GM12874 (cell line): ENCODE measurements around the gene MPV17L2.

Source experiments
- TF ChIP-seq, protein P1 (sequence below): IDR thresholded peaks from 2 replicates; pipeline ENCODE4 v1.5.1; 2011; ENCODE audit warnings: low read depth, mild to moderate bottlenecking, control low read depth, low read length, moderate library complexity; ENCODE audit not compliant: insufficient read depth

The MPV17L2 gene

DNA sequence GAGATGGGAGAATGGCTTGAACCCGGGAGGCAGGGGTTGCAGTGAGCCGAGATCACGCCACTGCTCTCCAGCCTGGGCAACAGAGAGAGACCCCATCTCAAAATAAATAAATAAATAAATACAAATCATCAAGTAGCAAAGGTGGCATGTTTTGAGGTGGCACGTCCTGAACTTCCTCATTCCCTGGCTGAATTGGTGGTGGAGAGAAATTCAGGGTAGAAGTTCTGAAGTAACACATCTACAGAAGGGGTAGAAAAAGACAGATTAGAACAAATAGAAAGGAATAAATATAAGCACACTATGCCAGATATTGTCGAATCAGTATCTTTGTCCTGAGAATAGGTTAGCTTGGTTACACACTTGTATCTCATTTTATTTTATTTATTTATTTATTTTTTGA lies 13.1 kb upstream of the MPV17L2 start:
- TF ChIP-seq, protein P1, sequence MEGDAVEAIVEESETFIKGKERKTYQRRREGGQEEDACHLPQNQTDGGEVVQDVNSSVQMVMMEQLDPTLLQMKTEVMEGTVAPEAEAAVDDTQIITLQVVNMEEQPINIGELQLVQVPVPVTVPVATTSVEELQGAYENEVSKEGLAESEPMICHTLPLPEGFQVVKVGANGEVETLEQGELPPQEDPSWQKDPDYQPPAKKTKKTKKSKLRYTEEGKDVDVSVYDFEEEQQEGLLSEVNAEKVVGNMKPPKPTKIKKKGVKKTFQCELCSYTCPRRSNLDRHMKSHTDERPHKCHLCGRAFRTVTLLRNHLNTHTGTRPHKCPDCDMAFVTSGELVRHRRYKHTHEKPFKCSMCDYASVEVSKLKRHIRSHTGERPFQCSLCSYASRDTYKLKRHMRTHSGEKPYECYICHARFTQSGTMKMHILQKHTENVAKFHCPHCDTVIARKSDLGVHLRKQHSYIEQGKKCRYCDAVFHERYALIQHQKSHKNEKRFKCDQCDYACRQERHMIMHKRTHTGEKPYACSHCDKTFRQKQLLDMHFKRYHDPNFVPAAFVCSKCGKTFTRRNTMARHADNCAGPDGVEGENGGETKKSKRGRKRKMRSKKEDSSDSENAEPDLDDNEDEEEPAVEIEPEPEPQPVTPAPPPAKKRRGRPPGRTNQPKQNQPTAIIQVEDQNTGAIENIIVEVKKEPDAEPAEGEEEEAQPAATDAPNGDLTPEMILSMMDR = no peak

DNA sequence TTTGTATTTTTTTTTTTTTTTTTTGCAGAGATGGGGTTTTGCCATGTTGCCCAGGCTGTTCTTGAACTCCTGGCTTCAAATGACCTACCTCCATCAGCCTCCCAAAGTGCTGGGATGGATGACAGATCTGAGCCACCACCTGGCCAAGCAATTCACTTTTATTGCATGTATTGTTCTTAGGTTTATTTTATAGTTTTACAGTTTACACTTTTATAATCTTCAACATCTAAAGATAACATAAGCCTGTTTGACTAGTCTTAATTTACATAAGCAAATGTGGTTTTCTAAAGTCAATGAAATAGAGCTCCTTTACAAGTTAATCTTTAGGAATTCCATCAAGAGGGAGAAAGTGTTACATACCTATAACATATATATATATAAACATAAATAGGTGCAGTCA lies 9.5 kb upstream of the MPV17L2 start:
- TF ChIP-seq, protein P1 = no peak

DNA sequence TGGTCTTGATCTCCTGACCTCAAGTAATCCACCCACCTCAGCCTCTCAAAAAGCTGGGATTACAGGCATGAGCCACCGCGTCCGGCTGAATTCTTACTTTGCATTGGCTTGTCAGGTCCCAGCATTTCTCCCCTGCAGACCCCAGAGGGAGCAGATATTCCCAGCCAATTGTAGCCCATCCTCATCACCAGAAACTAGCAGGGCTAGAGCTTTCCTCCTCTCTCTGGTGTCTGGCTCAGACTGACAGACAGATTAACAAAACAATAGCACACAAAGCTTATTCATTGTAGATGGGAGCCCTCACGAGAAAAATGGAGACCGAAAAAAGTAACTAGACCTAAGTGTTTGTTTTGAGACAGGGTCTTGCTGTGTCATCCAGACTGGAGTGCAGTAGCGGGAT lies 7.5 kb upstream of the MPV17L2 start:
- TF ChIP-seq, protein P1 = no peak

DNA sequence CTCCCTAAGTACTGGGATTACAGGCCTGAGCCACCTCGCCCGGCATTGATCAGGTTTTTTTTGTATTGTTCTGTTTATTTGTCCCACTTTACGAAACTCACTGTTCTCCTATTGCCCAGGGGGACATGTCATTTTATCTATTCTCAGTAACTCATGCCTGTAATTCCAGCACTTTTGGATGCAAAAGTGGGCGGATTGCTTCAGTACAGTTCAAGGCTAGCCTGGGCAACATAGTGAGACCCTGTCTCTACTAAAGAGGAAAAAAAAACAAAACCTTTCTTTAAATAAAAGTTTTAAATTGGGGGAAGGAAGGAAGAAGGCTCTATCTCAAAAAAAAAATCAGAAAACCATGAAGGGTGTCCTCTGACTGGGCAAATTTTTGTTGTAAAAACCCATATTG lies 2.7 kb upstream of the MPV17L2 start:
- TF ChIP-seq, protein P1 = no peak

DNA sequence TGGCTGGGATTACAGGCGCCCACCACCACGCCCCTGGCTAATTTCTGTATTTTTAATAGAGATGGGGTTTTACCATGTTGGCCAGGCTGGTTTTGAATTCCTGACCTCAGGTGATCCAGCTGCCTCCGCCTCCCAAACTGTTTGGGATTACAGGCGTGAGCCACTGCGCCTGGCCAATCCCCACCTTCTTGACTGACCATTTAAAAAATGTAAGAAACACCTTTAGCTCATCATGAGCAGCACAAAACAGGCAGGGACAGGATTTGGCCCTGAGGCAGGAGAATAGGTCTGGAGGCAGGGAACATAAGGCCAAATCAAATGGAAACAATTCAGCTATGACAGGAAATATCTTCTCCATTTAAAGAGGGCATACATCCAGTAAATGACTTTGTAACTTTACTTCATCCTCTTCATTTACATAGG lies 1.4 kb upstream of the MPV17L2 start:
- TF ChIP-seq, protein P1 = no peak

DNA sequence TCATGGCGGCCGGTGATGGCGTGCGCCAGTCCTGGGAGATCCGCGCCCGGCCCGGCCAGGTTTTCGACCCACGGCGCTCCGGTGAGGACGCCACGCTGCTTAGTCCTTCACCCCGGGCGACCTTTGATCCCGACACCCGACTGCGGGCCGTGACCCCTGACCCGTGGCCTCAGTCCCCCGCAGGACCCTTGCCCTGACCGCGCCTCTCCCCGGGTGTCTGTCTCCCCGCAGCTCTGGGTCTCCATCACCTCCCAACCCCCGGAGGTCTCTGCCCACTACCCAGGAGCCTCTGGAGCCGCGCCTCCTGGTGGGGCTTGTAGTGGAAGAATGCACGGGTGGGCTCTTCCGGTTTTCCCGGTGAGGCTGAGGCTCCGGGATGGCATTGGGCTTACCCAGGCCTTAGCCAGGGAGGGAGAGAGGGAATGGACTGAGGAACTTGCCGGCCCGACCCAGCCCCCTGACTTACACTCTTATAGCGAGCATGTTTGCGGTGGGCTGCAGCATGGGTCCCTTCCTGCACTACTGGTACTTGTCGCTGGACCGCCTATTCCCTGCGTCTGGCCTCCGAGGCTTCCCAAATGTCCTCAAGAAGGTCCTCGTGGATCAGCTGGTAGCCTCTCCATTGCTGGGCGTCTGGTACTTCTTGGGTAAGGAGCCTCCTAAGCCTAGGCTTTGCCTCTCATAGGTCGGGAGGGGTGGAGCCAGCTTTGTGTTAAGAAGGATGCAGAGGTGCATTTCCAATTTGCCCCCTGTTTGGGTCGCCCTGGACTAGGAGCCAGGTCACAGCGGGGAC lies 566 bp downstream of the MPV17L2 start:
- TF ChIP-seq, protein P1 = no peak

DNA sequence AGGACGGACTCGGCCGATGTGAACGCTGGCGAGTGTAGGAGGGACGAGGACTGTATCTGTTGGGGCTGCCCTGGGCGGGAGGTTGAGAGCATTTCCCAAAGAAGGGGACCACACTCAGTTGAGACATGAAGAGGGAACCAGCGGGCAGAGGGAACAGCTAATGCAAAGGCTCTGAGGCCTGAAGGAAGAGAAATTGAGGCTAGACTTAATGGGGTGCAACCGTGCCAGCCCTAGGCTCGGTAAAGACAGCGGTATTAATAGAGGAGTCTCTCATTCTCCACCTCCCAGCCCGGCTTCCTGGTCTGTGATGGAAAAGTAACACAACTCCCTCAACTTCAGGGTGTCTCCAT lies 1.1 kb downstream of the MPV17L2 start:
- TF ChIP-seq, protein P1 = no peak
